ENCODE results near the gene SYNPO2.
A peak's percentile ranks its signal among the peaks of the same experiment; 100 is the strongest.

The SYNPO2 gene

DNA sequence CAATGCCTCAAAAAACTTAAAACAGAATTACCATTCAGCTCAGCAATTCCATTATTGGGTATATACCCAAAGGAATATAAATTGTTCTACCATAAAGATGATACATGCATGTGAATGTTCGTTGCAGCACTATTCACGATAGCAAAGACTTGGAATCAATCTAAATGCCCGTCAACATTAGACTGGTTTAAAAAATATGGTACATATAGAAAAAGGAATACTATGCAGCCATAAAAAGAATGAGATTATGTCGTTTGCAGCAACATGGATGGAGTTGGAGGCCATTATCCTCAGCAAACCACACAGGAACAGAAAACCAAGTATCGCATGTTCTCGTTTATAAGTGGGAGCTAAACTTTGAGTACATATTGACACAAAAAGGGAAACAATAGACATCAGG lies 10.9 kb upstream of the SYNPO2 start:
- TF ChIP-seq EGR1 (IDR thresholded peaks at IDR 0.05): no peak
- no peak for TF ChIP-seq EP300 (IDR thresholded peaks at IDR 0.05; ENCODE audit: borderline replicate concordance)
- TF ChIP-seq, protein P1, sequence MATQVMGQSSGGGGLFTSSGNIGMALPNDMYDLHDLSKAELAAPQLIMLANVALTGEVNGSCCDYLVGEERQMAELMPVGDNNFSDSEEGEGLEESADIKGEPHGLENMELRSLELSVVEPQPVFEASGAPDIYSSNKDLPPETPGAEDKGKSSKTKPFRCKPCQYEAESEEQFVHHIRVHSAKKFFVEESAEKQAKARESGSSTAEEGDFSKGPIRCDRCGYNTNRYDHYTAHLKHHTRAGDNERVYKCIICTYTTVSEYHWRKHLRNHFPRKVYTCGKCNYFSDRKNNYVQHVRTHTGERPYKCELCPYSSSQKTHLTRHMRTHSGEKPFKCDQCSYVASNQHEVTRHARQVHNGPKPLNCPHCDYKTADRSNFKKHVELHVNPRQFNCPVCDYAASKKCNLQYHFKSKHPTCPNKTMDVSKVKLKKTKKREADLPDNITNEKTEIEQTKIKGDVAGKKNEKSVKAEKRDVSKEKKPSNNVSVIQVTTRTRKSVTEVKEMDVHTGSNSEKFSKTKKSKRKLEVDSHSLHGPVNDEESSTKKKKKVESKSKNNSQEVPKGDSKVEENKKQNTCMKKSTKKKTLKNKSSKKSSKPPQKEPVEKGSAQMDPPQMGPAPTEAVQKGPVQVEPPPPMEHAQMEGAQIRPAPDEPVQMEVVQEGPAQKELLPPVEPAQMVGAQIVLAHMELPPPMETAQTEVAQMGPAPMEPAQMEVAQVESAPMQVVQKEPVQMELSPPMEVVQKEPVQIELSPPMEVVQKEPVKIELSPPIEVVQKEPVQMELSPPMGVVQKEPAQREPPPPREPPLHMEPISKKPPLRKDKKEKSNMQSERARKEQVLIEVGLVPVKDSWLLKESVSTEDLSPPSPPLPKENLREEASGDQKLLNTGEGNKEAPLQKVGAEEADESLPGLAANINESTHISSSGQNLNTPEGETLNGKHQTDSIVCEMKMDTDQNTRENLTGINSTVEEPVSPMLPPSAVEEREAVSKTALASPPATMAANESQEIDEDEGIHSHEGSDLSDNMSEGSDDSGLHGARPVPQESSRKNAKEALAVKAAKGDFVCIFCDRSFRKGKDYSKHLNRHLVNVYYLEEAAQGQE (IDR thresholded peaks at IDR 0.05; ENCODE audit: low read depth): no peak
- TF ChIP-seq, protein P2, sequence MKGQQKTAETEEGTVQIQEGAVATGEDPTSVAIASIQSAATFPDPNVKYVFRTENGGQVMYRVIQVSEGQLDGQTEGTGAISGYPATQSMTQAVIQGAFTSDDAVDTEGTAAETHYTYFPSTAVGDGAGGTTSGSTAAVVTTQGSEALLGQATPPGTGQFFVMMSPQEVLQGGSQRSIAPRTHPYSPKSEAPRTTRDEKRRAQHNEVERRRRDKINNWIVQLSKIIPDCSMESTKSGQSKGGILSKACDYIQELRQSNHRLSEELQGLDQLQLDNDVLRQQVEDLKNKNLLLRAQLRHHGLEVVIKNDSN (IDR thresholded peaks at IDR 0.05): no peak
- no peak for TF ChIP-seq RAD21 (IDR thresholded peaks at IDR 0.05; ENCODE audit: low read depth)
- no peak for TF ChIP-seq TEAD4 (IDR thresholded peaks at IDR 0.05)
- TF ChIP-seq TCF12 (IDR thresholded peaks at IDR 0.05; ENCODE audit: low read depth): no peak
- no peak for TF ChIP-seq FOXM1 (IDR thresholded peaks at IDR 0.05; ENCODE audit: borderline replicate concordance, low read depth)
- TF ChIP-seq NFIC (IDR thresholded peaks at IDR 0.05): no peak
- no peak for TF ChIP-seq CREB1 (IDR thresholded peaks at IDR 0.05; ENCODE audit: low read depth)
- TF ChIP-seq YY1 (IDR thresholded peaks at IDR 0.05; ENCODE audit: low read depth): no peak
- TF ChIP-seq CEBPB (IDR thresholded peaks at IDR 0.05): no peak

DNA sequence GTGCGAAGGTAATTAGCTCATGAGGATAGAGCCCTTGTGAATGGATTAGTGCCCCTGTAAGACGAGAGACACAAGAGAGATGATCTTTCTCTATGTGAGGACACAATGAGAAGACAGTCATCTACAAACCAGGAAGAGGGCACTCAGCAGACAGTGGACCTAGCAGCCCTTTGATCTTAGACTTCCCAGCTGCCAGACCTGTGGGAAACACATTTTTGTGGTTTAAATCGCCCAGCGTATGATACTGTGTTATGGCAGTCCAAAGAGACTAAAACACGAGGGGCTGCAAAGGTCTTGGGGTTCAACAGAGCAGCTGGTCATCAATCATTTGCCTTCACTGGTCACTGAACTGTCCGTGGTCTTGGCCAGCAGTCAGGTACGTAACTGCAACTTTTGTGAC lies 9.2 kb upstream of the SYNPO2 start:
- TF ChIP-seq YY1 (IDR thresholded peaks at IDR 0.05; ENCODE audit: low read depth): no peak
- TF ChIP-seq ZBTB7A (IDR thresholded peaks at IDR 0.05; ENCODE audit: low read depth): no peak
- TF ChIP-seq, protein P3, sequence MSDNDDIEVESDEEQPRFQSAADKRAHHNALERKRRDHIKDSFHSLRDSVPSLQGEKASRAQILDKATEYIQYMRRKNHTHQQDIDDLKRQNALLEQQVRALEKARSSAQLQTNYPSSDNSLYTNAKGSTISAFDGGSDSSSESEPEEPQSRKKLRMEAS (IDR thresholded peaks at IDR 0.05): no peak
- TF ChIP-seq CREB1 (IDR thresholded peaks at IDR 0.05; ENCODE audit: low read depth): no peak
- no peak for TF ChIP-seq FOXM1 (IDR thresholded peaks at IDR 0.05; ENCODE audit: borderline replicate concordance, low read depth)
- TF ChIP-seq TCF12 (IDR thresholded peaks at IDR 0.05; ENCODE audit: low read depth): no peak
- no peak for TF ChIP-seq TEAD4 (IDR thresholded peaks at IDR 0.05)
- TF ChIP-seq, protein P2 (IDR thresholded peaks at IDR 0.05): no peak
- TF ChIP-seq RAD21 (IDR thresholded peaks at IDR 0.05; ENCODE audit: low read depth): no peak
- no peak for TF ChIP-seq NFIC (IDR thresholded peaks at IDR 0.05)

DNA sequence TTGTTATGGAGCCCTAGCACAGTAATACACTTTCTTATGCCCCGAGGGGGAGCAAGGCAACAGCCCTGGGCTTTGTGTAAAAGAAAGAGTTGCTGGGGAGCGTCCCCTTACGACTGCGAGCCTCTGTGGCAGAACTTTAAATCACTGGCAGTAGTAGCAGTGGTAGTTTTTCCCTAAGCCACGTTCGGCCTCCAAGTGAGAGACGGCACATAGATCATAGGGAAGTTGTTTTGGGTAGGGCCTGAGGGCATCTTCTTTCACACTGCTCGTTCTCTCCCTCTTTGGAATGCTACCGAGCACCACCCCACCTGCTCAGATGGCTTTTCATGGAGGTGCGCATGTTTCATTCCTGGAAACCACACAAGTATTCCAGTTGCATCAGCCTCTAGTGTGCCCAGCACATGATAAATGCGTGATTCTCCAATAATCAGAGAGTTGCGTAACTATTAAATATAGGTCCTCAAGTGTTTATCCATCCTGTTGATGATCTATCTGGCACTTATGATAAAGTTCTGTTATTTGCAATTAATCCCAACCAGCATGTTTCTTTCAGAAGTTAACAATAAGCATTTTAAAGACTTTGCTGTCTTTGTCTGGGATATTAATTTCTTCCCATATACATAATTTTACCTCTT lies 7.0 kb upstream of the SYNPO2 start:
- TF ChIP-seq NFIC (IDR thresholded peaks at IDR 0.05) (no peak), CEBPB (IDR thresholded peaks at IDR 0.05) (0 out of 2 replicates have a peak, but pooled peaks have one; percentile 17)

DNA sequence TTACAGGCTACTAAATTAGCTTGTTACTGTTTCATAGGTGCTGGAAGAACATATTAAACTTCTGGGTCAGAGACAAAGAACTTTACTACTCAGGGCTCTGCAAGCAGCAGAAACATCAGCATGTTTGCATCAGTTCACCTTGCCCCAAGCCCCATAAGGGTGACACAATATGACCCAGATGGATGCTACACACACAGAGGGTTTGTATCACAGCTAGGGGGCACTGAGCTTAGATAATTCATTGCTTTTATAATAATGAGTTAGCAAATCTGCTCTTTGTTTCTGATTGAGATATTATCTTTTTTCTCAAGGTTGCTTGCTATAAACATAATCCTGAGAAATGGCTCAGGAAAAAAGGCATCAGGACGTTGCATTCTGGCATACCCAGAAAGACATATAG lies 4.8 kb upstream of the SYNPO2 start:
- TF ChIP-seq, protein P2 (IDR thresholded peaks at IDR 0.05): no peak
- TF ChIP-seq TCF12 (IDR thresholded peaks at IDR 0.05; ENCODE audit: low read depth): no peak
- TF ChIP-seq TAF1 (IDR thresholded peaks at IDR 0.05; ENCODE audit: low read depth): no peak
- TF ChIP-seq, protein P1 (IDR thresholded peaks at IDR 0.05; ENCODE audit: low read depth): no peak

DNA sequence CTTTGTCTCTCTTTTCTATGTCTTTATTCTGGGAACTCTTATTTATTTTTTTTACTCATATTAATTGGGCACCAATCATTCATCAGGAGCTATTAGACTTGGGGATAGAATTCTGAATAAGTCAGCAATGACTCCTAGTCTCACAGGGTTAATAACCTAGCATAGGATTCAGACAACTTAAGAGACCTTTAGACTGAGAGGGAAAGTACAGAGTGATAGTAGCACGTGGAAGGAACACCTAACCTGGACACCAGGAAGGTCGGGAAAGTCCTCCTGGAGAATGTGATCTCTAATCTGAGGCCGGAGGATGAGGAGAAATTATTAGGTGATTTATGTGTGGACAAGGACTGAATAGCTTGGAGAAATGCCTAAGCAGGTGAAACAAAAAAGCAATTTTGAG lies 3.9 kb upstream of the SYNPO2 start:
- no peak for TF ChIP-seq EGR1 (IDR thresholded peaks at IDR 0.05)
- TF ChIP-seq NFIC (IDR thresholded peaks at IDR 0.05): no peak
- no peak for TF ChIP-seq EP300 (IDR thresholded peaks at IDR 0.05; ENCODE audit: borderline replicate concordance)
- TF ChIP-seq, protein P2 (IDR thresholded peaks at IDR 0.05): no peak
- no peak for TF ChIP-seq TAF1 (IDR thresholded peaks at IDR 0.05; ENCODE audit: low read depth)

DNA sequence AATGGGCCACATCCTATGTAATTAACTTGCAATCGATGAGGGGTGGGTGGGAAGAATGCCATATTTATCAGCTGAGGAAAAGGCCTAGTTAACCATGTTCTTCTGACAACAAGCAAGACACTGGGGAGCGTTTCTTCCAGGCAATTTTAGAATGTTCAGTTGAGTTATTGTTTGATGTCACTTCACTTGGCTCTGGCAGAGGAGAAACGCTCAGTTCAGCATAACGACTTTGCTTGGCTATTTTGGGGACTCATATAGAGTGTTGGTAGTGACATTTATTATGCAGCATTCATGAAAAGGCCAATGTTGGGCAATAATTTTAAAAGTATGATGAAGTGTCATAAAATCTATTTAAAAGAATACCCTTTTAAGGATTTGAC lies 648 bp downstream of the SYNPO2 start:
- TF ChIP-seq RAD21 (IDR thresholded peaks at IDR 0.05; ENCODE audit: low read depth) (no peak), EP300 (IDR thresholded peaks at IDR 0.05; ENCODE audit: borderline replicate concordance) (no peak), YY1 (IDR thresholded peaks at IDR 0.05; ENCODE audit: low read depth) (no peak), TCF12 (IDR thresholded peaks at IDR 0.05; ENCODE audit: low read depth) (no peak)
